H1 (cell line): ENCODE measurements around the gene R3HDM4. TPM values are rescaled to one million over a fixed set of nuclear protein-coding genes. Genes with fewer than 3 reads are reported as not detected.

Experiments used
- CTCF ChIA-PET: fragments of 300-600 bp; sonication (Branson Sonifier 250); formaldehyde crosslinking; loops from one replicate; lab custom pipeline; 2021; ENCODE audit not compliant: partially characterized antibody; lab: Charles Lee
- POLR2A ChIA-PET: fragments of 300-600 bp; sonication (Branson Sonifier 250); formaldehyde crosslinking; loops from one replicate; lab custom pipeline; 2021; ENCODE audit warnings: inconsistent platforms; ENCODE audit not compliant: partially characterized antibody; lab: Charles Lee
- DNase-seq, 2 experiments: peaks; one replicate each; pipeline versions ENCODE4 v3.0.0 to v3.0.0-alpha.2; 2010 to 2022; ENCODE audit warnings: low spot score in 2 of 2, low read depth in 1 of 2, mixed read lengths in 1 of 2
- FAIRE-seq: peaks from 2 replicates; lab custom pipeline; 2011; peaks lifted over from hg19 to GRCh38; lab: Jason Lieb, UNC
- H2AFZ ChIP-seq: 2 replicates; pipeline ENCODE4 v1.8.1; 2012; ENCODE audit warnings: low read length, inconsistent platforms
- H2AK5ac ChIP-seq: 2 replicates; pipeline ENCODE4 v1.6.1; 2013; ENCODE audit warnings: low read depth, low read length
- H2BK120ac ChIP-seq: replicated peaks from 2 replicates; pipeline ENCODE3; 2013; ENCODE audit warnings: low read depth, low read length, inconsistent platforms
- H2BK12ac ChIP-seq: 2 replicates; pipeline ENCODE4 v1.6.1; 2013; ENCODE audit warnings: low read depth, low read length
- H2BK15ac ChIP-seq: 2 replicates; pipeline ENCODE4 v1.6.1; 2013; ENCODE audit warnings: low read length
- H2BK20ac ChIP-seq: 2 replicates; pipeline ENCODE4 v1.6.1; 2013; ENCODE audit warnings: low read length
- H2BK5ac ChIP-seq: 2 replicates; pipeline ENCODE4 v1.6.1; 2013; ENCODE audit warnings: low read depth, low read length
- H3K14ac ChIP-seq: 2 replicates; pipeline ENCODE4 v1.6.1; 2013; ENCODE audit warnings: inconsistent platforms; ENCODE audit not compliant: insufficient read length
- H3K18ac ChIP-seq: 2 replicates; pipeline ENCODE4 v1.6.1; 2013; ENCODE audit warnings: low read length; ENCODE audit errors: extremely low read depth
- H3K23ac ChIP-seq: 2 replicates; pipeline ENCODE4 v1.6.1; 2013; ENCODE audit warnings: inconsistent platforms; ENCODE audit not compliant: insufficient read length
- H3K23me2 ChIP-seq: 2 replicates; pipeline ENCODE4 v1.6.1; 2013; ENCODE audit warnings: low read depth, low read length
- H3K27ac ChIP-seq: 2 replicates; pipeline ENCODE4 v1.6.1; 2011; ENCODE audit warnings: low read depth, low read length, inconsistent platforms
- H3K27me3 ChIP-seq, 4 experiments: replicated peaks in 1 of 4; 1 replicate in 1 of 4; 2 replicates in 3 of 4; pipeline versions ENCODE4 v1.6.1 to v1.8.1; 2011 to 2013; ENCODE audit warnings: low read length in 3 of 4, mild to moderate bottlenecking in 3 of 4, inconsistent platforms in 2 of 4, mixed read lengths in 2 of 4, moderate library complexity in 1 of 4; ENCODE audit not compliant: control insufficient read depth in 3 of 4, insufficient read depth in 3 of 4; ENCODE audit errors: extremely low read depth in 1 of 4
- H3K36me3 ChIP-seq, 4 experiments: 2 replicates each; pipeline versions ENCODE4 v1.6.1 to v1.8.1; 2011 to 2013; ENCODE audit warnings: mild to moderate bottlenecking in 4 of 4, low read length in 3 of 4, moderate library complexity in 2 of 4, control low read depth in 1 of 4, inconsistent platforms in 1 of 4; ENCODE audit not compliant: insufficient read depth in 4 of 4, control insufficient read depth in 2 of 4
- H3K4ac ChIP-seq: replicated peaks from 2 replicates; pipeline ENCODE3; 2013; ENCODE audit warnings: low read length, low read depth, mixed read lengths, inconsistent platforms; ENCODE audit not compliant: insufficient read length
- H3K4me1 ChIP-seq, 4 experiments: replicated peaks in 1 of 4; 1 replicate in 1 of 4; 2 replicates in 3 of 4; pipeline versions ENCODE4 v1.6.1 to v1.8.1; 2011 to 2013; ENCODE audit warnings: low read length in 3 of 4, inconsistent platforms in 2 of 4, mixed read lengths in 1 of 4; ENCODE audit not compliant: insufficient read depth in 4 of 4, control insufficient read depth in 3 of 4
- H3K4me2 ChIP-seq, 2 experiments: 2 replicates each; pipeline versions ENCODE4 v1.6.1 to v1.8.1; 2011 to 2013; ENCODE audit warnings: low read depth in 2 of 2, low read length in 2 of 2, control low read depth in 1 of 2, inconsistent platforms in 1 of 2, mild to moderate bottlenecking in 1 of 2; ENCODE audit not compliant: insufficient read depth in 1 of 2
- H3K4me3 ChIP-seq, 4 experiments: fragments of 200-600, 300-600 bp in 1 of 4; sonication (generic), shearing (Covaris generic), sonication (Bioruptor Twin) in 1 of 4; 2 replicates each; pipeline versions ENCODE4 v1.5.1 to v1.8.1; 2011 to 2016; ENCODE audit warnings: low read length in 4 of 4, low read depth in 3 of 4, control low read depth in 2 of 4, inconsistent platforms in 2 of 4, mild to moderate bottlenecking in 2 of 4, mixed read lengths in 1 of 4, moderate library complexity in 1 of 4; ENCODE audit not compliant: insufficient read depth in 2 of 4; ENCODE audit errors: extremely low read depth in 1 of 4
- H3K56ac ChIP-seq: replicated peaks from 2 replicates; pipeline ENCODE3; 2013; ENCODE audit warnings: low read depth, mild to moderate bottlenecking, mixed read lengths, low read length, inconsistent platforms; ENCODE audit not compliant: insufficient read length
- H3K79me1 ChIP-seq: 2 replicates; pipeline ENCODE4 v1.6.1; 2013; ENCODE audit warnings: low read depth, low read length, control low read depth
- H3K79me2 ChIP-seq, 2 experiments: 2 replicates each; pipeline versions ENCODE4 v1.6.1 to v1.8.1; 2012 to 2013; ENCODE audit warnings: low read length in 2 of 2, mild to moderate bottlenecking in 2 of 2, inconsistent platforms in 1 of 2; ENCODE audit not compliant: insufficient read depth in 2 of 2, control insufficient read depth in 1 of 2
- H3K9ac ChIP-seq, 4 experiments: replicated peaks in 1 of 4; 1 replicate in 1 of 4; 2 replicates in 3 of 4; pipeline versions ENCODE4 v1.6.1 to v1.8.1; 2011 to 2013; ENCODE audit warnings: low read depth in 3 of 4, low read length in 3 of 4, control low read depth in 2 of 4, mild to moderate bottlenecking in 2 of 4, moderate library complexity in 2 of 4, inconsistent platforms in 1 of 4; ENCODE audit errors: extremely low read depth in 1 of 4
- H3K9me3 ChIP-seq, 2 experiments: 2 replicates each; pipeline versions ENCODE4 v1.6.1 to v1.8.1; 2012 to 2013; ENCODE audit warnings: mild to moderate bottlenecking in 2 of 2, moderate library complexity in 2 of 2, control low read depth in 1 of 2, inconsistent platforms in 1 of 2, low read depth in 1 of 2, low read length in 1 of 2, mixed read lengths in 1 of 2; ENCODE audit not compliant: insufficient read depth in 2 of 2
- H4K20me1 ChIP-seq, 2 experiments: replicated peaks in 1 of 2; 2 replicates each; pipeline versions ENCODE3 to v1.8.1; 2011 to 2013; ENCODE audit warnings: inconsistent platforms in 2 of 2, low read length in 2 of 2, mild to moderate bottlenecking in 1 of 2; ENCODE audit not compliant: insufficient read depth in 2 of 2, control insufficient read depth in 1 of 2
- H4K5ac ChIP-seq: 2 replicates; pipeline ENCODE4 v1.6.1; 2013; ENCODE audit warnings: low read length, low read depth, mixed read lengths, inconsistent platforms; ENCODE audit not compliant: insufficient read length
- H4K8ac ChIP-seq: 2 replicates; pipeline ENCODE4 v1.8.0; 2013; ENCODE audit warnings: mild to moderate bottlenecking, moderate library complexity, low read length, inconsistent platforms; ENCODE audit not compliant: insufficient read depth; ENCODE audit errors: extremely low read depth
- H4K91ac ChIP-seq: replicated peaks from 2 replicates; pipeline ENCODE3; 2013; ENCODE audit warnings: low read length, mixed read lengths, inconsistent platforms; ENCODE audit not compliant: insufficient read length
- ATF3 ChIP-seq: IDR thresholded peaks from 2 replicates; pipeline ENCODE4 v1.6.1; 2011; ENCODE audit warnings: low read depth, mild to moderate bottlenecking, low read length; ENCODE audit not compliant: insufficient read depth
- BCL11A ChIP-seq, 2 experiments: IDR thresholded peaks; one replicate each; pipeline ENCODE4 v1.6.1; 2011; ENCODE audit warnings: low read depth in 2 of 2, low read length in 2 of 2, mild to moderate bottlenecking in 2 of 2
- CBX8 ChIP-seq: fragments of 300-800, 300-1000 bp; sonication (generic); IDR thresholded peaks from 2 replicates; pipeline ENCODE4 v1.7.1; 2016; ENCODE audit warnings: low read depth, low read length, borderline replicate concordance
- CHD2 ChIP-seq: IDR thresholded peaks from 2 replicates; pipeline ENCODE4 v1.6.1; 2012; ENCODE audit warnings: low read length, improper control_type of control experiment
- EGR1 ChIP-seq: IDR thresholded peaks from 2 replicates; pipeline ENCODE4 v1.6.1; 2011; ENCODE audit warnings: low read depth, low read length, borderline replicate concordance
- EP300 ChIP-seq, 2 experiments: IDR thresholded peaks; 1 replicate in 1 of 2; 2 replicates in 1 of 2; pipeline ENCODE4 v1.6.1; 2011 to 2012; ENCODE audit warnings: low read depth in 2 of 2, low read length in 2 of 2, mild to moderate bottlenecking in 2 of 2, borderline replicate concordance in 1 of 2, inconsistent platforms in 1 of 2, moderate library complexity in 1 of 2
- JUND ChIP-seq: IDR thresholded peaks from 2 replicates; pipeline ENCODE4 v1.6.1; 2011; ENCODE audit warnings: mild to moderate bottlenecking, improper control_type of control experiment, low read length
- NANOG ChIP-seq: IDR thresholded peaks from 2 replicates; pipeline ENCODE4 v1.6.1; 2011; ENCODE audit warnings: low read length, low read depth, mild to moderate bottlenecking, inconsistent platforms; ENCODE audit not compliant: insufficient read depth, poor library complexity, severe bottlenecking
- SP2 ChIP-seq: IDR thresholded peaks from 2 replicates; pipeline ENCODE4 v1.6.1; 2012; ENCODE audit warnings: mild to moderate bottlenecking, low read length, inconsistent platforms
- SRF ChIP-seq: IDR thresholded peaks from 2 replicates; pipeline ENCODE4 v1.6.1; 2011; ENCODE audit warnings: mild to moderate bottlenecking, low read depth, low read length, moderate library complexity
- YY1 ChIP-seq: IDR thresholded peaks from 2 replicates; pipeline ENCODE4 v1.6.1; 2011; ENCODE audit warnings: low read depth, mild to moderate bottlenecking, low read length
- ZNF274 ChIP-seq: IDR thresholded peaks from 2 replicates; pipeline ENCODE4 v1.7.0; 2012; ENCODE audit warnings: low read length, borderline replicate concordance; ENCODE audit errors: extremely low read depth
- WGBS, 2 experiments: shearing (Covaris generic) in 1 of 2; methylation state at CpG; one replicate each; pipeline versions ENCODE4 v1.1.6 to v1.1.7; 2013 to 2015; ENCODE audit warnings: low lambda C conversion rate in 2 of 2, mixed read lengths in 2 of 2, inconsistent platforms in 1 of 2, low coverage in 1 of 2, missing lambda C conversion rate in 1 of 2; ENCODE audit not compliant: insufficient replicate concordance in 2 of 2, insufficient coverage in 1 of 2, insufficient read length in 1 of 2; ENCODE audit errors: extremely low coverage in 1 of 2, missing lambda C conversion rate in 1 of 2; 5-methylcytosine and 5-hydroxymethylcytosine counted together
- polyA plus RNA-seq, 7 experiments: library from polyadenylated mRNA; depleted of rRNA in 3 of 7; stranded (reverse) in 5 of 7; unstranded in 2 of 7; fragments of >200 nt in 5 of 7; fragments of 200-250 nt in 2 of 7; gene quantifications; 1 replicate in 5 of 7; 2 replicates in 1 of 7; 4 replicates in 1 of 7; pipeline versions ENCODE4 v1.2.1 to v1.2.3, GENCODE V29; 2011 to 2013; ENCODE audit warnings: missing spikeins in 2 of 7, mixed read lengths in 2 of 7
- total RNA-seq: library from RNA; stranded (reverse); fragmentation: NEBNext Ultra II Directional; extraction: Animal tissue kit (Norgen Biotek cat#: 25700); gene quantifications from 2 replicates; pipeline ENCODE4 v1.2.1, GENCODE V29; 2021

The R3HDM4 gene
- total and polyA plus RNA-seq, 2 of the 8 experiments (the other 6 are each of a cell fraction or from before 2014, with no cell fraction given), result 76.8 to 102 TPM

DNA sequence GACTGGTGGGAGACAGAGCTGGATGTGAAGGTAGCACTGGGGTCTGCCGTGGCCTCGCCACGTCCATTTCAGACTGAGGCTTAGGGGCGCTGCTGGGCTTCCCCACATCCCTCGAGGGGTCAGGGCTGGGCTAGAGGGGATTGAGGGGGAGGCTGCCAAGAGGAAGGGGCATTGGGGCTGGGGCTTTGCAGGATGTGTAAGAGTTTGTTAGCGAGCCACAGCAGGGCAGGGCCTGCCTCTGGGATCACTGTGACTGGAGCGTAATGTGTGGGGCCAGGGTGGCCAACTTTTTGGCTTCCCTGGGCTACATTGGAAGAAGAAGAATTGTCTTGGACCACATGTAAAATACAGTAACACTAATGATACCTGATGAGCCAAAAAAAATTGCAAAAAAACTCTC lies 26.9 kb upstream of the R3HDM4 start:
- CTCF ChIA-PET, result interaction anchor here (0.6 to 2.5 kb wide), 5 partner anchors 9 to 1973 kb away, joined by 3 to 15 read pairs (median 4); partner anchors contain the start of gene WDR18
- H3K4me1 ChIP-seq, result no peaks in the 10 kb centered on the region
- H3K9ac ChIP-seq, result no peak overlapping the region
- H3K4ac ChIP-seq, result no peak overlapping the region
- H3K18ac ChIP-seq, result no peak overlapping the region
- H3K23ac ChIP-seq, result no peak overlapping the region
- H4K5ac ChIP-seq, result no peak overlapping the region
- WGBS, 2 experiments, result 96% methylated on average over 7 of the region's 7 CpGs; no CpG with 5 or more reads in 1 of the 2 experiments
- peaks cover 16% of the 10 kb centered on the region for H3K79me1 ChIP-seq
- H4K20me1 ChIP-seq, result peaks cover 7 to 41% of the 10 kb centered on the region in 2 experiments
- H2BK5ac ChIP-seq, result no peak overlapping the region
- POLR2A ChIA-PET, result interaction anchor here (1.1 to 2.9 kb wide), 4 partner anchors 8 to 45 kb away, joined by 3 to 8 read pairs (median 4); partner anchors contain the start of gene WDR18
- peaks cover 5 to 63% of the 10 kb centered on the region in 2 experiments for H3K79me2 ChIP-seq
- no peak for TF ChIP-seq SRF
- no peak for TF ChIP-seq CBX8
- TF ChIP-seq NANOG, result no peak
- TF ChIP-seq CHD2, result no peak
- TF ChIP-seq EGR1, result no peak
- no peak for TF ChIP-seq JUND
- TF ChIP-seq ATF3, result no peak
- no peak for TF ChIP-seq SP2
- no peak for TF ChIP-seq BCL11A (IDR thresholded peaks at IDR 0.05; ENCODE audit: low read depth in 2 of 2, low read length in 2 of 2)
- no peak for TF ChIP-seq ZNF274
- no peak for TF ChIP-seq EP300 (IDR thresholded peaks at IDR 0.05; ENCODE audit: borderline replicate concordance in 1 of 2, low read depth in 2 of 2, low read length in 2 of 2)
- no peak for TF ChIP-seq YY1
- H4K8ac ChIP-seq, result no peak overlapping the region
- H2BK15ac ChIP-seq, result no peak overlapping the region
- no peak for DNase-seq
- no peak overlapping the region for H2AK5ac ChIP-seq
- no peak overlapping the region for H3K27ac ChIP-seq
- peaks cover 3 to 12% (median 5%) of the 10 kb centered on the region in 4 experiments; a peak in 7 of 8 replicates for H3K36me3 ChIP-seq
- H3K56ac ChIP-seq, result no peak overlapping the region
- H2AFZ ChIP-seq, result no peak overlapping the region
- no peak overlapping the region for H2BK12ac ChIP-seq
- H3K23me2 ChIP-seq, result no peaks in the 10 kb centered on the region
- no peak overlapping the region for H3K4me2 ChIP-seq
- no peak for FAIRE-seq
- no peaks in the 10 kb centered on the region for H3K9me3 ChIP-seq
- H3K27me3 ChIP-seq, result no peaks in the 10 kb centered on the region
- H3K14ac ChIP-seq, result no peak overlapping the region
- H4K91ac ChIP-seq, result no peak overlapping the region
- H3K4me3 ChIP-seq, result no peak overlapping the region
- no peak overlapping the region for H2BK120ac ChIP-seq
- H2BK20ac ChIP-seq, result no peak overlapping the region
